Mammary epithelial cell (primary cell): ENCODE results near the gene ELP1.
"Not testable (repeated sequence)": the region's sequence is repeated elsewhere in the genome, so short reads cannot be mapped to it uniquely, and the experiment has no call there.

ENCODE experiments used
- EZH2 ChIP-seq: IDR thresholded peaks from 2 replicates; pipeline ENCODE4 v1.6.1; 2012; ENCODE audit warnings: low read length, inconsistent platforms, borderline replicate concordance
- TF ChIP-seq, protein P1 (sequence below), 2 donors: IDR thresholded peaks in 1 of 2; conservative IDR thresholded peaks in 1 of 2; 2 replicates each; pipeline ENCODE4 v1.5.1; 2011 to 2012; ENCODE audit warnings: inconsistent platforms in 2 of 2, low read length in 2 of 2, mild to moderate bottlenecking in 2 of 2, control low read depth in 1 of 2, low read depth in 1 of 2; ENCODE audit not compliant: insufficient read depth in 1 of 2; ENCODE audit errors: extremely low read depth in 1 of 2

GRCh38 chr9:108920401-108920800 is 13.5 kb downstream of the ELP1 start:
- TF ChIP-seq, protein P1, sequence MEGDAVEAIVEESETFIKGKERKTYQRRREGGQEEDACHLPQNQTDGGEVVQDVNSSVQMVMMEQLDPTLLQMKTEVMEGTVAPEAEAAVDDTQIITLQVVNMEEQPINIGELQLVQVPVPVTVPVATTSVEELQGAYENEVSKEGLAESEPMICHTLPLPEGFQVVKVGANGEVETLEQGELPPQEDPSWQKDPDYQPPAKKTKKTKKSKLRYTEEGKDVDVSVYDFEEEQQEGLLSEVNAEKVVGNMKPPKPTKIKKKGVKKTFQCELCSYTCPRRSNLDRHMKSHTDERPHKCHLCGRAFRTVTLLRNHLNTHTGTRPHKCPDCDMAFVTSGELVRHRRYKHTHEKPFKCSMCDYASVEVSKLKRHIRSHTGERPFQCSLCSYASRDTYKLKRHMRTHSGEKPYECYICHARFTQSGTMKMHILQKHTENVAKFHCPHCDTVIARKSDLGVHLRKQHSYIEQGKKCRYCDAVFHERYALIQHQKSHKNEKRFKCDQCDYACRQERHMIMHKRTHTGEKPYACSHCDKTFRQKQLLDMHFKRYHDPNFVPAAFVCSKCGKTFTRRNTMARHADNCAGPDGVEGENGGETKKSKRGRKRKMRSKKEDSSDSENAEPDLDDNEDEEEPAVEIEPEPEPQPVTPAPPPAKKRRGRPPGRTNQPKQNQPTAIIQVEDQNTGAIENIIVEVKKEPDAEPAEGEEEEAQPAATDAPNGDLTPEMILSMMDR (conservative IDR thresholded peaks at IDR 0.05 in 1 of 2, IDR thresholded peaks at IDR 0.05 in 1 of 2; ENCODE audit: extremely low read depth in 1 of 2, insufficient read depth in 1 of 2, low read depth in 1 of 2, low read length in 2 of 2): not testable (repeated sequence)
- TF ChIP-seq EZH2: not testable (repeated sequence)
